Gastroesophageal sphincter (tissue), 4 donors: Measurements from ENCODE around the gene AP3S1. TPM values are rescaled to one million over a fixed set of nuclear protein-coding genes. Genes with fewer than 3 reads are reported as not detected.

Experiments used
- ATAC-seq: fragments of 150-250 bp; one replicate; pipeline ENCODE4 v1.9.1; 2016; ENCODE audit warnings: mild to moderate bottlenecking, moderate library complexity
- H3K27ac ChIP-seq, 4 donors: fragments of 200-600 bp; sonication (generic) in 3 of 4; 1 replicate in 3 of 4; 2 replicates in 1 of 4; pipeline ENCODE4 v1.5.1; 2016 to 2019
- H3K27me3 ChIP-seq: fragments of 200-600 bp; sonication (generic); one replicate; pipeline ENCODE4 v1.5.1; 2019
- H3K36me3 ChIP-seq, 2 donors: fragments of 200-600 bp; sonication (generic); one replicate each; pipeline ENCODE4 v1.5.1; 2019; ENCODE audit warnings: control low read depth in 1 of 2
- H3K4me1 ChIP-seq, 3 donors: fragments of 200-600 bp; sonication (generic); 1 replicate in 2 of 3; 2 replicates in 1 of 3; pipeline ENCODE4 v1.5.1; 2016 to 2019; ENCODE audit warnings: control low read depth in 2 of 3
- H3K4me3 ChIP-seq, 2 donors: fragments of 200-600 bp; sonication (generic); one replicate each; pipeline ENCODE4 v1.5.1; 2019; ENCODE audit warnings: mild to moderate bottlenecking in 1 of 2, moderate library complexity in 1 of 2
- H3K9me3 ChIP-seq, 3 donors: fragments of 200-600 bp; sonication (generic); one replicate each; pipeline ENCODE4 v1.5.1; 2017 to 2019; ENCODE audit warnings: control low read depth in 2 of 3
- CTCF ChIP-seq, 4 experiments: fragments of 200-600 bp in 2 of 4; fragments of 450-650 bp in 2 of 4; sonication (generic) in 1 of 4; IDR thresholded peaks; one replicate each; pipeline ENCODE4 v1.5.1; 2017 to 2019; ENCODE audit warnings: antibody characterized with exemption in 4 of 4, mild to moderate bottlenecking in 2 of 4, moderate library complexity in 2 of 4
- EP300 ChIP-seq: sonication (generic); formaldehyde crosslinking; IDR thresholded peaks from one replicate; pipeline ENCODE4 v1.6.1; 2017; ENCODE audit warnings: antibody characterized with exemption, mild to moderate bottlenecking
- POLR2A ChIP-seq, 2 donors: fragments of 450-650 bp; IDR thresholded peaks; one replicate each; pipeline ENCODE4 v1.6.1; 2017; ENCODE audit warnings: antibody characterized with exemption in 2 of 2, mild to moderate bottlenecking in 2 of 2, moderate library complexity in 1 of 2
- POLR2AphosphoS5 ChIP-seq: sonication (generic); formaldehyde crosslinking; IDR thresholded peaks from one replicate; pipeline ENCODE4 v1.6.1; 2017; ENCODE audit warnings: antibody characterized with exemption
- WGBS, 2 donors: methylation state at CpG; one replicate each; pipeline ENCODE4 v1.1.5; 2018; ENCODE audit warnings: low coverage in 1 of 2; 5-methylcytosine and 5-hydroxymethylcytosine counted together
- total RNA-seq, 4 donors: library from RNA; depleted of rRNA; stranded (reverse); fragments of >200 nt; gene quantifications; one replicate each; pipeline ENCODE4 v1.1.0, GENCODE V29; 2016

AP3S1 gene
- total RNA-seq, 4 donors from 2014 or later: 62.1 to 200 (median 99.5) TPM

- peak overlapping the region in 3 of 4 donors; percentile 89 to 98 (median 98) for H3K27ac ChIP-seq
- H3K4me3 ChIP-seq: peak overlapping the region; percentile 85 to 86
- no peaks in the 10 kb centered on the region for H3K27me3 ChIP-seq
- H3K36me3 ChIP-seq: no peaks in the 10 kb centered on the region
- TF ChIP-seq POLR2A (IDR thresholded peaks at IDR 0.05): no peak
- no peak for TF ChIP-seq POLR2AphosphoS5
- TF ChIP-seq CTCF (IDR thresholded peaks at IDR 0.05): no peak
- TF ChIP-seq EP300: no peak
- ATAC-seq: no peak
- peaks cover 8 to 82% (median 24%) of the 10 kb centered on the region in 3 donors for H3K4me1 ChIP-seq
- 19 to 23% methylated on average over 3 of the region's 3 CpGs for WGBS, 2 donors
- no peaks in the 10 kb centered on the region for H3K9me3 ChIP-seq
Observed at GRCh38 chr5:115842952-115843351, 1.2 kb downstream of the AP3S1 start.

- peaks cover 6 to 82% (median 18%) of the 10 kb centered on the region in 3 donors for H3K4me1 ChIP-seq
- H3K9me3 ChIP-seq: no peaks in the 10 kb centered on the region
- 64 to 83% methylated on average over 5 to 6 of the region's 6 CpGs for WGBS, 2 donors
- H3K27me3 ChIP-seq: no peaks in the 10 kb centered on the region
- ATAC-seq: no peak
- peak overlapping the region; percentile 85 to 86 for H3K4me3 ChIP-seq
- no peak for TF ChIP-seq CTCF (IDR thresholded peaks at IDR 0.05)
- TF ChIP-seq EP300: no peak
- no peak for TF ChIP-seq POLR2AphosphoS5
- TF ChIP-seq POLR2A (IDR thresholded peaks at IDR 0.05): no peak
- no peaks in the 10 kb centered on the region for H3K36me3 ChIP-seq
- peak overlapping the region in 3 of 4 donors; percentile 34 to 98 (median 47) for H3K27ac ChIP-seq
Observed at GRCh38 chr5:115843444-115844130, 1.9 kb downstream of the AP3S1 start.

- 50 to 64% methylated on average over 3 to 7 of the region's 7 CpGs for WGBS, 2 donors
- H3K27me3 ChIP-seq: no peaks in the 10 kb centered on the region
- H3K27ac ChIP-seq: peak overlapping the region; percentile 34 to 98 (median 50)
- TF ChIP-seq POLR2A (IDR thresholded peaks at IDR 0.05) (no peak), CTCF (IDR thresholded peaks at IDR 0.05) (no peak), POLR2AphosphoS5 (no peak), EP300 (no peak)
- H3K36me3 ChIP-seq: no peaks in the 10 kb centered on the region
- no peak for ATAC-seq
- no peaks in the 10 kb centered on the region for H3K9me3 ChIP-seq
- peaks cover 4 to 82% (median 16%) of the 10 kb centered on the region in 3 donors for H3K4me1 ChIP-seq
- peak overlapping the region in 1 of 2 donors; percentile 85 for H3K4me3 ChIP-seq
Observed at GRCh38 chr5:115844321-115844817, 2.6 kb downstream of the AP3S1 start.

GRCh38 chr5:115847290-115847689, 5.6 kb downstream of the AP3S1 start:
- Histone ChIP-seq H3K4me3 (no peak overlapping the region), H3K4me1 (peaks cover 4 to 91% (median 10%) of the 10 kb centered on the region in 3 donors), H3K27ac (no peak overlapping the region), H3K27me3 (no peaks in the 10 kb centered on the region), H3K9me3 (no peaks in the 10 kb centered on the region), H3K36me3 (no peaks in the 10 kb centered on the region)
- no peak for TF ChIP-seq POLR2A (IDR thresholded peaks at IDR 0.05)
- TF ChIP-seq POLR2AphosphoS5: no peak
- TF ChIP-seq CTCF (IDR thresholded peaks at IDR 0.05): no peak
- TF ChIP-seq EP300: no peak
- WGBS, 2 donors: 82 to 87% methylated on average over 7 of the region's 7 CpGs
- no peak for ATAC-seq

- peaks cover 4 to 83% (median 10%) of the 10 kb centered on the region in 3 donors for H3K4me1 ChIP-seq
- no peak overlapping the region for H3K4me3 ChIP-seq
- H3K9me3 ChIP-seq: no peaks in the 10 kb centered on the region
- H3K27ac ChIP-seq: peak overlapping the region in 1 of 4 donors; percentile 9
- H3K36me3 ChIP-seq: no peaks in the 10 kb centered on the region
- WGBS, 2 donors: 60 to 90% methylated on average over 1 to 3 of the region's 3 CpGs
- no peak for ATAC-seq
- TF ChIP-seq CTCF (IDR thresholded peaks at IDR 0.05): no peak
- no peaks in the 10 kb centered on the region for H3K27me3 ChIP-seq
Observed at GRCh38 chr5:115849258-115849798, 7.6 kb downstream of the AP3S1 start.
